Psoas muscle (tissue), 8 donors: Measurements from ENCODE around the gene ACAT1. TPM values are rescaled to one million over a fixed set of nuclear protein-coding genes. Genes with fewer than 3 reads are reported as not detected.

Experiments used
- ATAC-seq, 4 donors: fragments of 200-7000 bp; cut with Tn5 transposase; one replicate each; pipeline ENCODE4 v1.9.1; 2020; ENCODE audit warnings: moderate library complexity in 3 of 4, mild to moderate bottlenecking in 2 of 4
- DNase-seq, 2 donors: peaks; one replicate each; pipeline ENCODE4 v3.0.0-alpha.2; 2020
- H3K27ac ChIP-seq: fragments of 200-600 bp; one replicate; pipeline ENCODE4 v1.8.0; 2022
- H3K27me3 ChIP-seq, 3 donors: fragments of 200-600 bp in 1 of 3; one replicate each; pipeline versions ENCODE4 v1.6.1 to v1.8.0; 2013 to 2022; ENCODE audit warnings: low read length in 2 of 3, mild to moderate bottlenecking in 2 of 3, moderate library complexity in 1 of 3; ENCODE audit not compliant: insufficient read depth in 3 of 3
- H3K36me3 ChIP-seq, 2 donors: fragments of 200-600 bp in 1 of 2; one replicate each; pipeline versions ENCODE4 v1.6.1 to v1.8.0; 2013 to 2022; ENCODE audit warnings: low read depth in 1 of 2, mild to moderate bottlenecking in 1 of 2, moderate library complexity in 1 of 2; ENCODE audit not compliant: insufficient read depth in 1 of 2
- H3K4me1 ChIP-seq: fragments of 200-600 bp; one replicate; pipeline ENCODE4 v1.8.0; 2022
- H3K4me3 ChIP-seq: fragments of 200-600 bp; one replicate; pipeline ENCODE4 v1.8.0; 2022; ENCODE audit warnings: mild to moderate bottlenecking
- H3K9me3 ChIP-seq: fragments of 200-600 bp; one replicate; pipeline ENCODE4 v1.8.0; 2022
- CTCF ChIP-seq: fragments of 200-600 bp; IDR thresholded peaks from one replicate; pipeline ENCODE4 v1.8.0; 2022; ENCODE audit warnings: antibody characterized with exemption
- WGBS, 3 donors: extraction: QIAGEN DNeasy Blood & Tissue Kit; methylation state at CpG; one replicate each; pipeline versions ENCODE4 v1.1.6 to v1.1.7; 2013; 5-methylcytosine and 5-hydroxymethylcytosine counted together
- intact Hi-C, 2 donors: fragments of 100-400 bp; cut with DNase I; formaldehyde crosslinking; loops; one replicate each; pipeline versions ENCODE4 v1.11.0 to v1.14.2; 2022
- polyA plus RNA-seq, 3 donors: library from polyadenylated mRNA; stranded (reverse); fragments of 200-250 nt; gene quantifications; one replicate each; pipeline ENCODE4 v1.2.3, GENCODE V29; 2013
- total RNA-seq, 4 donors: library from RNA; stranded (reverse); fragmentation: NEBNext Ultra II Directional in 2 of 4; extraction: Animal tissue kit (Norgen Biotek cat#: 25700) in 2 of 4; gene quantifications; one replicate each; pipeline versions ENCODE4 v1.2.1 to v1.2.4, GENCODE V29; 2021 to 2023
- donor health status: healthy with polysubstance abuse.
- donor health status: DM: no; HTN: no; CAD: no; lungs with moderate emphysema.
- donor health status: Bipolar disorder and iron deficiency.
- donor health status: healthy.
- donor health status: DM: yes; HTN: yes; CAD: no.
- donor health status: DM: no; HTN: no; CAD: no.
- donor health status: DM: no; HTN: no; CAD: no.
- donor health status: DM: yes; HTN: yes; CAD: no.

The ACAT1 gene
- total and polyA plus RNA-seq, 7 donors: 141 to 263 (median 176) TPM

- no peaks in the 10 kb centered on the region for H3K9me3 ChIP-seq
- H3K4me1 ChIP-seq: no peaks in the 10 kb centered on the region
- peaks cover 0 to 89% of the 10 kb centered on the region in 2 donors for H3K36me3 ChIP-seq
- ATAC-seq (no peak), DNase-seq (no peak)
- WGBS, 3 donors: 78 to 96% (median 86%) methylated on average over 5 of the region's 5 CpGs
- no peak for TF ChIP-seq CTCF
- intact Hi-C loops: no loop called here
- no peak overlapping the region for H3K27ac ChIP-seq
- H3K4me3 ChIP-seq: no peak overlapping the region
- H3K27me3 ChIP-seq: no peaks in the 10 kb centered on the region
Measured at GRCh38 chr11:108177570-108177969, 56.2 kb downstream of the ACAT1 start.

GRCh38 chr11:108193725-108194124 lies 72.4 kb downstream of the ACAT1 start:
- H3K4me1 ChIP-seq: no peaks in the 10 kb centered on the region
- no peak overlapping the region for H3K27ac ChIP-seq
- ATAC-seq (no peak), DNase-seq (no peak)
- intact Hi-C loops: no loop called here
- no peak for TF ChIP-seq CTCF
- no peaks in the 10 kb centered on the region for H3K27me3 ChIP-seq
- no peak overlapping the region for H3K4me3 ChIP-seq
- peaks cover 0 to 76% of the 10 kb centered on the region in 2 donors for H3K36me3 ChIP-seq
- no peaks in the 10 kb centered on the region for H3K9me3 ChIP-seq

- no peak for DNase-seq
- Histone ChIP-seq H3K27me3 (no peaks in the 10 kb centered on the region), H3K36me3 (peaks cover 0 to 47% of the 10 kb centered on the region in 2 donors), H3K4me1 (no peaks in the 10 kb centered on the region), H3K9me3 (no peaks in the 10 kb centered on the region), H3K4me3 (no peak overlapping the region), H3K27ac (no peak overlapping the region)
- intact Hi-C loops: no loop called here
- no peak for ATAC-seq
- no peak for TF ChIP-seq CTCF
- WGBS, 3 donors: 70 to 79% (median 77%) methylated on average over 3 of the region's 3 CpGs
Measured at GRCh38 chr11:108196901-108197300, 75.5 kb downstream of the ACAT1 start.

Other genes starting within 250 kb of the ACAT1 start
- under 1 TPM; 0.23 to 0.45 (median 0.30) TPM for gene RAB39A, start 193.1 kb upstream of the ACAT1 start, total RNA-seq
- under 1 TPM in 2 of 3 donors, not detected in 1; 0.04 to 0.10 TPM for gene RAB39A, start 193.1 kb upstream of the ACAT1 start, polyA plus RNA-seq
- gene CUL5, start 112.7 kb upstream of the ACAT1 start, total RNA-seq: 10 to 100 TPM; 57.8 to 92.2 (median 65.5) TPM
- 10 to 100 TPM; 10.5 to 38.0 (median 13.8) TPM for gene CUL5, start 112.7 kb upstream of the ACAT1 start, polyA plus RNA-seq
- gene NPAT, start 101.1 kb downstream of the ACAT1 start, total RNA-seq: 1 to 10 TPM; 5.1 to 6.9 (median 6.5) TPM
- gene NPAT, start 101.1 kb downstream of the ACAT1 start, polyA plus RNA-seq: 1 to 10 TPM; 2.0 to 4.8 (median 3.8) TPM
- gene ATM, start 101.5 kb downstream of the ACAT1 start, total RNA-seq: 10 to 100 TPM; 14.9 to 22.7 (median 17.2) TPM
- gene ATM, start 101.5 kb downstream of the ACAT1 start, polyA plus RNA-seq: 1 to 10 TPM; 5.6 to 8.3 (median 7.0) TPM